ENCODE results near the gene CTXND2. TPM values are rescaled to one million over a fixed set of nuclear protein-coding genes. Genes with fewer than 3 reads are reported as not detected.
"Not testable (repeated sequence)": the region's sequence is repeated elsewhere in the genome, so short reads cannot be mapped to it uniquely, and the experiment has no call there.

CTXND2 gene
- total RNA-seq, 2 donors from 2014 or later: not detected

- Histone ChIP-seq H3K27me3 (no peaks in the 10 kb centered on the region), H3K27ac (no peak overlapping the region), H3K36me3 (replicated peaks in 1 of 2; ENCODE audit: insufficient read depth in 1 of 2, low read depth in 2 of 2) (no peaks in the 10 kb centered on the region), H3K4me1 (no peaks in the 10 kb centered on the region), H3K4me3 (no peak overlapping the region), H3K9me3 (no peaks in the 10 kb centered on the region)
- no peak for DNase-seq
- intact Hi-C loops (cut with DNase I): no loop called here
- ATAC-seq: no peak
- WGBS, 2 donors: 21 to 39% methylated on average over 1 of the region's 1 CpG
- TF ChIP-seq CTCF (IDR thresholded peaks at IDR 0.05) (no peak), POLR2A (IDR thresholded peaks at IDR 0.05) (no peak)
Measured at GRCh38 chr1:150890033-150890416, 3.1 kb downstream of the CTXND2 start.

DNA sequence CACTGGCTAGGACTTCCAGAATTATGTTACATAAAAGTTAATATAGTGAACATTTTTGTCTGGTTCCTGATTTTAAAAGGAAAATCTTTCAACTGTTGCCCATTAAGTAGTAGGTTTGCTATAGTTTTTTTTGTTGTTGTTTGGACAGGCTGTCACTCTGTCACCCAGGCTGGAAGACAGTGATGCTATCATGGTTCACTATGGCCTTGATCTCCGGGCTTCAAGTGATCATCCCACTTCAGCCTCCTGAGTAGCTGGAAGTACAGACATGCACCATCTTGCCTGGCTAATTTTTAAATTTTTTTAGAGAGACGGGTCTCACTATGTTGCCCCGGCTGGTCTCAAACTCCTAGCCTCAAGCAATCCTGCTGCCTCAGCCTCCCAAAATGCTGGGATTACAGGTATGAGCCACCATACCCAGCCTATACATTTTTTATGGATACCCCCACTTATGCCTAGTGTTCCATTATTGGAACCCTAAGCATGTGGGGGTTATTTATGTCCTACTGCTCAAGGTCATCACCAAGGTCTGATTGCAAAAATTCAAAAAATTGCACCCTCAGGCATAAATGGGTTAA lies 6.5 kb downstream of the CTXND2 start:
- no peak for TF ChIP-seq POLR2A (IDR thresholded peaks at IDR 0.05)
- TF ChIP-seq CTCF (IDR thresholded peaks at IDR 0.05): no peak
- intact Hi-C loops (cut with DNase I): no loop called here

DNA sequence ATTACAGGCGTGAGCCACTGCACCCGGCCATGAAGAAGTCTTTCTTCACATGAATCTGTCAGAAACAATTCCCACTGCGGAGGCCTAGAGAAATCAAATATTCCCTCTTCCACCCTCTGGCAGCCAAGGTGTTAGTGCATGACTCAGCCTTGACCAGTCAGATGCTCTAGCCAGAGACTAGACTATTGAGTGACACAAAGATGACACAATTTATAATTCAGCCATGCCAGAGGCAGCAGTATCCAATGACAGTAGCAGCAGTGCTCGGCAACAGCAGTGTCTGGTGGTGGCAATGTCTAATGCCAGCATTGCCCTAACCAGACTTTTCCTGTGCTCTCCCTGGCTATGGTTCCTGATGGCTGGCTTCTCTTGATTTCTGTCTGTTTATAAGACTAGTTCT lies 8.7 kb downstream of the CTXND2 start:
- H3K27me3 ChIP-seq: no peaks in the 10 kb centered on the region
- no peak for ATAC-seq
- no peak for TF ChIP-seq CTCF (IDR thresholded peaks at IDR 0.05)
- no peak for TF ChIP-seq POLR2A (IDR thresholded peaks at IDR 0.05)
- H3K27ac ChIP-seq: no peak overlapping the region
- no peak overlapping the region for H3K4me3 ChIP-seq
- intact Hi-C loops (cut with DNase I): no loop called here
- no peaks in the 10 kb centered on the region for H3K36me3 ChIP-seq (replicated peaks in 1 of 2; ENCODE audit: insufficient read depth in 1 of 2, low read depth in 2 of 2)
- no peaks in the 10 kb centered on the region for H3K9me3 ChIP-seq
- H3K4me1 ChIP-seq: no peaks in the 10 kb centered on the region
- WGBS, 2 donors: 66 to 92% methylated on average over 4 of the region's 4 CpGs
- no peak for DNase-seq

More for the DNA sequence above, 6.5 kb downstream of the CTXND2 start:
- H3K9me3 ChIP-seq: no peaks in the 10 kb centered on the region
- no peak overlapping the region for H3K4me3 ChIP-seq
- no peak overlapping the region for H3K27ac ChIP-seq
- 71 to 78% methylated on average over 3 of the region's 3 CpGs for WGBS, 2 donors
- DNase-seq (no peak), ATAC-seq (no peak)
- H3K36me3 ChIP-seq (replicated peaks in 1 of 2; ENCODE audit: insufficient read depth in 1 of 2, low read depth in 2 of 2): no peaks in the 10 kb centered on the region
- H3K4me1 ChIP-seq: no peaks in the 10 kb centered on the region
- H3K27me3 ChIP-seq: no peaks in the 10 kb centered on the region

- DNase-seq; H3K9me3 ChIP-seq; H3K36me3 ChIP-seq (replicated peaks in 1 of 2; ENCODE audit: insufficient read depth in 1 of 2, low read depth in 2 of 2); H3K4me3 ChIP-seq; ATAC-seq; intact Hi-C loops (cut with DNase I); H3K27me3 ChIP-seq; H3K27ac ChIP-seq; H3K4me1 ChIP-seq: not testable (repeated sequence)
- WGBS, 2 donors: 84 to 92% methylated on average over 8 of the region's 8 CpGs
Measured at GRCh38 chr1:150899795-150900194, 12.9 kb downstream of the CTXND2 start.

DNA sequence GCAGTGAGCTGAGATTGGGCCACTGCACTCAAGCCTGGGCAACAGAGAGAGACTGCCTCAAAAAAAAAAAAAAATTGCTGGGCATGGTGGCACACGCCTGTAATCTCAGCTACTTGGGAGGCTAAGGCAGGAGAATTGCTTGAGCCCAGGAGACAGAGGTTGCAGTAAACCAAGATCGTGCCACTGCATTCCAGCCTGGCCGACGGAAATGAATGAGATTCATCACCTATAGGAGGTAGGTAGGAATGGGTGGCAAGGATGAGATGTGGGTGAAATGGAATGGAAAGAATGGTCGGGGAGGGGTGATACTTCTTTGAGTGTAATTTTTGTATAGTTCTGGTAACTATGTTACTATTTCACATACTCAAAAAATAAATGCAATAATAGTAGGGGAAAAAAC lies 15.4 kb downstream of the CTXND2 start:
- Histone ChIP-seq H3K4me1 (no peaks in the 10 kb centered on the region), H3K27ac (no peak overlapping the region), H3K36me3 (replicated peaks in 1 of 2; ENCODE audit: insufficient read depth in 1 of 2, low read depth in 2 of 2) (no peaks in the 10 kb centered on the region), H3K4me3 (no peak overlapping the region), H3K27me3 (no peaks in the 10 kb centered on the region), H3K9me3 (no peaks in the 10 kb centered on the region)
- TF ChIP-seq POLR2A (IDR thresholded peaks at IDR 0.05) (no peak), CTCF (IDR thresholded peaks at IDR 0.05) (no peak)
- DNase-seq (no peak), ATAC-seq (no peak)
- intact Hi-C loops (cut with DNase I): no loop called here
- 90 to 91% methylated on average over 5 of the region's 5 CpGs for WGBS, 2 donors
